ENCODE measurements around the gene ST3GAL5.
A peak's percentile ranks its signal among the peaks of the same experiment; 100 is the strongest.

ST3GAL5 gene

GRCh38 chr2:85827879-85828569 lies 60.8 kb downstream of the ST3GAL5 start:
- no peak for DNase-seq

- peak; percentile 65 for DNase-seq
Observed at GRCh38 chr2:85826990-85827878, 61.6 kb downstream of the ST3GAL5 start.

- DNase-seq, result no peak
Observed at GRCh38 chr2:85823951-85824350, 64.8 kb downstream of the ST3GAL5 start.

GRCh38 chr2:85822766-85823165 lies 66.0 kb downstream of the ST3GAL5 start:
- no peak for DNase-seq

- no peak for DNase-seq
Observed at GRCh38 chr2:85819811-85820510, 68.8 kb downstream of the ST3GAL5 start.

GRCh38 chr2:85814802-85815550 lies 73.8 kb downstream of the ST3GAL5 start:
- no peak for DNase-seq

DNA sequence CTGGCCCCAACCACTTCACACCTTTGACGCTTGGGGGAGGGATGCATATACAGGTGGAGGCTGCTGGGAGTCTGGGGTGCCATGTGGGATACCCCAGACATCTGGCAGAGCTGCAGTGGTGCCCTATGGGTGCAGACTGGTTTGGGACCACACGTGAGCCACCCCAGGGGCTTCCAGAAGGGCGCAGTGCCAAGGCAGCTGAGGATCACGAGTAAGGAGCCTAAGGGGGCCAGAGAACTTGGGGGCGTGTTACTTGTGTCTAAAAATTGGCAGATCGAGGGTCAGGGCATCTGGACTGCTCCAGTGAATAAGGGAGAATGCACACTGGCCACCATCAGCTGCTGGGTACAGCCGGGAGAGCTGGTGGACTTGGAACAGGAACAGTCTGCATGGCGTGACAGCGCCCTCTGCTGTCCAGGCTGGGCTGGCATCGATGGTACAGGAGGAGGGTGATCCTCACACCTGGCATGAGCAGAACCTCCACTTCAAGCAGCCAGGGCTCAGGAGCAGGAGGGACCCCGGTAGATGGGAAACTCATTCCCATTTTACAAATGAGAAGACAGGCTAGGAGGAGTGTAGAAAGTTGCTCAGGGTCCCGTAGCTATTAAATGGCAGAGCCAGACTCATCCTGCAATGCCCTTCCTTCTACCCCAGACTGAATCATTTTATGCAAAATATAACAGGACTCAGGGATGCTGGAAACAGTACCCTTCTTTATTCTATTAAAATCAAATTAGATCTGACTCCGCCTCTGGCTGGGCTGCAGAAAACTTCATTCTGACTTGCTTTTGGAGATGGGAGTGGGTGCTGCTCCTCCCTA lies 74.6 kb downstream of the ST3GAL5 start:
- DNase-seq, result peak; percentile 29

DNA sequence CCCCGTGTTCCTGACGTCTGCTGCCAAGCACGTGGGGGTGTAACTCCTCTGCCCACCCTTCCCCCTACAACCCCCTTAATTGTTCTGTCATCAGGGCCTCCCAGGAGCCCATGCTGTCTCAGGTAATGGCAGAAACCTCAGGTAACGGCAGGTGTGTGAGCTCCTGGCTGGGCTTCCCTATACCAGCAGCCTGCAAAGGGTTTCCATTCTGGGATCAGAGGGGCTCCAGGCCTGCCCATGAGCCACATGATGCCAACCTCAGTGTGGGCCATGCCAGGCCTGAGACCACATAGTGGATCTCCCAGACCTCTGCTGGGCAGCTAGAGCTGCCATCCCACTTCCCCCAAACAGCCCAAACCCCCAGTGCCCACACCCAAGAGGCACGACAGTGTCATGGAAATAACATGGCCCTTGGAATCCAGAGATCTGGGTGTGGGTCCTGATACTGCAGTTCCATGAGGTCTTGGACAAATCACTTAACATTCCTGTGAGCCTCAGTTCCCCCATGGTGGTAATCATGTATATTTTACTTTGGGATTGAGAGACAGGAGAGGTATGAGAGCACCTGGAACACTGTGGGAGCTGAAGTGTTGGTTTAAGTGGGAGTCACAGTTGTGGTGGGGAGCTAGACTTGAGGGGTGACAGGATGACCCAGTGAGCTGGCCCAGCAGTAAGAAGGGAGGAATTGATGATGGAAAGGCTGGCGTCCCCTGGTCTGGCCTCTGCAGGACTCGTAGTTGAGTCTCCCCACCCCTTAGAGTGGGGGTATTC lies 75.4 kb downstream of the ST3GAL5 start:
- DNase-seq, result no peak

DNA sequence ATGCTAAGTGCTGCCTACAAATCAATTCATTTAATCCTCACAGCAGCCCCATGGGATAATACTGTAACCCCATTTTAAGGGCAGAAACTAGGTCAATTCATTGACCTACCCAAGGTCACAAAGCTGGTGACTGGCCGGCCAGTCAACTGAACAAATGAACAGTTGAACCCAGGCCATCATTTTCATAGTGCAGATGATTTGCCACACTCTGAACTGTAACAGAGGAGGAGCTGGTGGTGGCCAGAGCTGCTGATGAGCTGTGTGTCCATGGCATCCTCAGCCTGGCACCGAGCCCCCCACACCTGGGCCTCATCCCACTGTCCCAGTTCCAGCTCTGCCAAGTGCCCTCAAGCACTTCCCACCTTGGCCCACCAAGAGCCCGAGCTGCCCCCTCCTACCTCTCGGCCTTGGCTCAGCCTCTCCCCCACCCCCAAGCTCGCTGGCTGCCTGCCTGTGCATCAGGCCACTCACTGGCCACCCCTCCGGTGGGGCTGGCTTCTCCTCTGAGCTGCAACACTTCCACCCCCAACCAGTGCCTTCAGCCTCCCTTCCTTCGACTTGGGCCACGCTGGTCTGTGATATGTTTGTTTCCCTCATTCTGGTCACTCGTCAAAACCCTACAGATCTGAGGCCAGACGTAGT lies 76.6 kb downstream of the ST3GAL5 start:
- no peak for DNase-seq

DNA sequence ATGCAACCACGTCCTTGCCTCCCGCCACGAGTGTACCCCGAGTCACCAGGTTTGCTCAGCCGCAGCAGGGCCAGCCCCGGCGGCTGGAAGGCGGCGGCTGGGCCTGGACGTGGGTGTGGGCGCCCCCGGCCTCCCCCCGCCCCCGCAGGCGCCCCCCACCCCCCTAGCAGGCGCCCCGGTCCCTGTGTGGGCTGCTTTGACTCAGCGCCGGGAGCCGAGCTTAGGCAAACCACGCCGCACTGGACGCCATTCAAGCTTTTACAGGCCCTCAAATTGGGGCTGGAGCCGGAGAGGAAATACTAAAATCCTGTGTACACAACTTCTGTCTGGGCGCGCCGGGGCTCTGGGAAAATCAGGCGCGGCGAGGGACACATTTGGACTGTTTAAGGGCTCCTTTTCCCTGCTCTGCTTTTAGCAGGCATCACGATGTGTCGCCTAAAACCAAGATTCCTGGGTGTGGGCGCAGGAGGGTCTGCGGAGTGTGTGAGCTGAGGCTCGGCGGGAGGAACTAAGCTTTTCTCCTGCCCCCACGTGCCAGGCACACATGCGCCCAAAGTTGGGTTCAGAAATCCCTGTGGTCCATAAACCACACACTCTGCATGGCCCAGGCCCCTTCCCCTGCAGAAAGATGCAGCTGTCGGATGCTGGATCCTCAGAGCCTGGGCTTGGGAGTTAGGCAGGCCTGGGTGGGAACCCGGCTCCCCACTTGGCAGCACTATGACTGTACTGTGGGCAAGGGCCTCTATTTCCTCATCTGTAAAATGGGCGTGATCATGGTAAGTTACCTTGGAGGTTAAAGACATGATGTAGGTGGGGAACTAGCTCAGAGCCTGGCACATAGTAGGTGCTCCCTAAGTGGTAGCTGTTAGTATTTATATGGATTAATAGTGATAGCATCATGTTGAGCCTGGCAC lies 77.4 kb downstream of the ST3GAL5 start:
- DNase-seq, result no peak

GRCh38 chr2:85810371-85811179 lies 78.2 kb downstream of the ST3GAL5 start:
- no peak for DNase-seq

DNA sequence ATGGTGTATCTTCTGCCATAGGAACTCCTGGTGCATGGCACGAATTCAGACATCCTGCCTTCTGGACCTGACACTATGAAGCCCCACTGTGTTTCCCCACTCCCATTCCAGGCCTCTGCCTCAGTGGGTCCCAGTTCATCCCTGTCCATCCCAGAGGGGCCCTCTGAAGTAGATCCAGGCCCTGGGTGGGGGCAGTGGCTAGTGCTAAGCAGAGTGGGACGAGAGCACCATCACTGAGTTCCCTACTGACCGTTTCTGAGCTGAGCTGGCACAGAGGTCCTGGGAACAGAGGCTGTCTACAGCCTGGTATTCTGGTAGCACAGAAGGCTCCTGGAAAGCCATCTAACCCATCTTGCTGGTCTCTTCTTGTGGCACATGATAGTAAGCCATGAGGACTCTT lies 81.0 kb downstream of the ST3GAL5 start:
- no peak for DNase-seq

- DNase-seq, result no peak
Observed at GRCh38 chr2:85806358-85807118, 82.3 kb downstream of the ST3GAL5 start.

- no peak for DNase-seq
Observed at GRCh38 chr2:85804583-85804982, 84.2 kb downstream of the ST3GAL5 start.

GRCh38 chr2:85803704-85804425 lies 84.9 kb downstream of the ST3GAL5 start:
- no peak for DNase-seq

DNA sequence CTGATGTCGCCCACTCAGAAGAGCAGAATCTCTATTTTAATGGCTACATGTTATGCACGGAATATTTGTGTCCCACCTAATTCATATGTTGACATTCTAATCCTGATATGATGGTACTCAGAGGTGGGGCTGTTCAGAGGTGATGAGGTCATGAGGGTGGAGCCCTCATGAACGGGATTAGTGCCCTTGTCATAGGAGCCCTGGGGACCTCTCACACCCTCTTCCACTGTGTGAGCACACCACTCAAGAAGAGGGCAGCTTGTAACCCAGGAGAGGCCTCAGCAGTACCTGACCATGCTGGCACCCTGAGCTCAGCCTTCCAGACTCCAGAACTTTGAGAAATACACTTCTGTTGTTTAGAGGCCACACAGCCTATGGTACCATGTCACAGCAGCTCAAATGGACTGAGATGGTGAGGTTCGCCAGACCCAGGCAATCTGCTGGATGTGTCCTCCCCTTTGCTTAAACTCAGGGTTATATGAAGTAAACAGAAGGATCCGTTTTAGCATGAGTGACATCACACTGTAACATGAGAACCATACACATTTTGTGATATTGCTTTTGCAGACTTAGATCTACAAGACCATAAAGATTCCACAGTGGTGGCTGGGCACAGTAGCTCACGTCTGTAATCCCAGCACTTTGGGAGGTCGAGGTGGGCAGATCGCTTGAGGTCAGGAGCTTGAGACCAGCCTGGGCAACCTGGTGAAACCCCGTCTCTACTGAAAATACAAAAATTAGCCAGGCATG lies 86.3 kb downstream of the ST3GAL5 start:
- no peak for DNase-seq
